Mesenteric fat pad (tissue), 1 donor: ENCODE measurements around the gene UMODL1. TPM values are rescaled to one million over a fixed set of nuclear protein-coding genes. Genes with fewer than 3 reads are reported as not detected.
"Not testable (repeated sequence)": the region's sequence is repeated elsewhere in the genome, so short reads cannot be mapped to it uniquely, and the experiment has no call there.

Source experiments
- DNase-seq: peaks from one replicate; pipeline ENCODE4 v3.0.0-alpha.2; 2020; ENCODE audit warnings: low spot score
- total RNA-seq: library from RNA; stranded (reverse); fragmentation: NEBNext Ultra II Directional; extraction: Animal tissue kit (Norgen Biotek cat#: 25700); gene quantifications from one replicate; pipeline ENCODE4 v1.2.1, GENCODE V29; 2021
- donor health status: DM: yes; HTN: yes; CAD: no.

Gene UMODL1
- total RNA-seq, 1 donor from 2014 or later: not detected

GRCh38 chr21:42112857-42113256 lies 41.7 kb downstream of the UMODL1 start:
- no peak for DNase-seq

GRCh38 chr21:42113926-42114409 lies 42.9 kb downstream of the UMODL1 start:
- no peak for DNase-seq

- no peak for DNase-seq
These were observed 43.5 kb downstream of the UMODL1 start for GRCh38 chr21:42114646-42115045.

GRCh38 chr21:42115136-42115683 lies 44.1 kb downstream of the UMODL1 start:
- DNase-seq: no peak

GRCh38 chr21:42116551-42116950 lies 45.4 kb downstream of the UMODL1 start:
- not testable (repeated sequence) for DNase-seq

GRCh38 chr21:42117229-42117966 lies 46.3 kb downstream of the UMODL1 start:
- no peak for DNase-seq

GRCh38 chr21:42117967-42118780 lies 47.1 kb downstream of the UMODL1 start:
- no peak for DNase-seq

- no peak for DNase-seq
These were observed 47.8 kb downstream of the UMODL1 start for GRCh38 chr21:42118901-42119300.

GRCh38 chr21:42120101-42120902 lies 49.2 kb downstream of the UMODL1 start:
- no peak for DNase-seq

- DNase-seq: no peak
These were observed 49.9 kb downstream of the UMODL1 start for GRCh38 chr21:42120903-42121535.

GRCh38 chr21:42121794-42122193 lies 50.7 kb downstream of the UMODL1 start:
- DNase-seq: no peak

GRCh38 chr21:42122398-42122797 lies 51.3 kb downstream of the UMODL1 start:
- DNase-seq: no peak

GRCh38 chr21:42122808-42123207 lies 51.7 kb downstream of the UMODL1 start:
- DNase-seq: no peak

GRCh38 chr21:42123219-42123908 lies 52.2 kb downstream of the UMODL1 start:
- no peak for DNase-seq

- DNase-seq: no peak
These were observed 53.0 kb downstream of the UMODL1 start for GRCh38 chr21:42124081-42124480.

- DNase-seq: no peak
These were observed 53.9 kb downstream of the UMODL1 start for GRCh38 chr21:42124826-42125570.

- DNase-seq: no peak
These were observed 54.7 kb downstream of the UMODL1 start for GRCh38 chr21:42125571-42126544.
